ENCODE results near the gene PRR12.
A peak's percentile ranks its signal among the peaks of the same experiment; 100 is the strongest.

PRR12 gene

GRCh38 chr19:49549045-49549444 is 41.9 kb upstream of the PRR12 start:
- no peak overlapping the region for H3K27ac ChIP-seq (ENCODE audit: insufficient read depth in 1 of 2, low read depth in 1 of 2, low read length in 2 of 2, poor library complexity in 1 of 2, severe bottlenecking in 2 of 2)

GRCh38 chr19:49551531-49551930 is 39.5 kb upstream of the PRR12 start:
- Histone ChIP-seq H3K4me3 (ENCODE audit: control insufficient read depth in 1 of 7, extremely low read depth in 1 of 7, insufficient read depth in 4 of 7, low read depth in 2 of 7, low read length in 6 of 7) (no peak overlapping the region), H3K36me3 (ENCODE audit: control insufficient read depth in 4 of 4, insufficient read depth in 4 of 4, low read length in 3 of 4) (peaks cover 0 to 15% (median 5%) of the 10 kb centered on the region in 4 experiments), H3K27ac (ENCODE audit: insufficient read depth in 1 of 2, low read depth in 1 of 2, low read length in 2 of 2, poor library complexity in 1 of 2, severe bottlenecking in 2 of 2) (no peak overlapping the region), H3K9me3 (ENCODE audit: control extremely low read depth in 1 of 5, control insufficient read depth in 4 of 5, insufficient read depth in 2 of 5, low read depth in 1 of 5, low read length in 4 of 5) (no peaks in the 10 kb centered on the region), H3K4me1 (ENCODE audit: control extremely low read depth in 1 of 4, control insufficient read depth in 4 of 4, insufficient read depth in 4 of 4, low read length in 3 of 4) (peaks cover 0 to 14% (median 11%) of the 10 kb centered on the region in 4 experiments), H3K27me3 (replicated peaks in 2 of 5; ENCODE audit: control insufficient read depth in 4 of 5, insufficient read depth in 5 of 5, low read length in 4 of 5) (no peaks in the 10 kb centered on the region)
- DNase-seq: no peak
- 95% methylated on average over 3 of the region's 7 CpGs for WGBS (ENCODE audit: insufficient coverage)
- ChIA-PET CTCF (interaction anchor here (1.2 to 9.5 kb wide), 4 partner anchors 13 to 28 kb away, joined by 3 to 69 read pairs (median 4); no protein-coding TSS in a partner anchor), POLR2A (no interaction called here)

More at GRCh38 chr19:49549045-49549444, 41.9 kb upstream of the PRR12 start:
- H3K9me3 ChIP-seq (ENCODE audit: control extremely low read depth in 1 of 5, control insufficient read depth in 4 of 5, insufficient read depth in 2 of 5, low read depth in 1 of 5, low read length in 4 of 5): no peaks in the 10 kb centered on the region
- H3K4me1 ChIP-seq (ENCODE audit: control extremely low read depth in 1 of 4, control insufficient read depth in 4 of 4, insufficient read depth in 4 of 4, low read length in 3 of 4): peaks cover 0 to 8% (median 4%) of the 10 kb centered on the region in 4 experiments
- H3K4me3 ChIP-seq (ENCODE audit: control insufficient read depth in 1 of 7, extremely low read depth in 1 of 7, insufficient read depth in 4 of 7, low read depth in 2 of 7, low read length in 6 of 7): peak overlapping the region in 1 of 7 experiments; percentile 16
- WGBS (ENCODE audit: insufficient coverage): 27% methylated on average over 13 of the region's 13 CpGs
- POLR2A ChIA-PET: no interaction called here
- CTCF ChIA-PET: interaction anchor here (1.0 to 9.5 kb wide), 8 partner anchors 13 to 75 kb away, joined by 3 to 69 read pairs (median 5); partner anchors contain the start of gene FLT3LG
- DNase-seq: no peak
- H3K27me3 ChIP-seq (replicated peaks in 2 of 5; ENCODE audit: control insufficient read depth in 4 of 5, insufficient read depth in 5 of 5, low read length in 4 of 5): no peaks in the 10 kb centered on the region
- H3K36me3 ChIP-seq (ENCODE audit: control insufficient read depth in 4 of 4, insufficient read depth in 4 of 4, low read length in 3 of 4): no peaks in the 10 kb centered on the region

GRCh38 chr19:49552749-49553148 is 38.2 kb upstream of the PRR12 start:
- CTCF ChIA-PET: interaction anchor here (1.5 to 9.5 kb wide), 3 partner anchors 10 to 27 kb away, joined by 4 to 69 read pairs (median 6); no protein-coding TSS in a partner anchor
- WGBS (ENCODE audit: insufficient coverage): 95% methylated on average over 10 of the region's 11 CpGs
- H3K27ac ChIP-seq (ENCODE audit: insufficient read depth in 1 of 2, low read depth in 1 of 2, low read length in 2 of 2, poor library complexity in 1 of 2, severe bottlenecking in 2 of 2): no peak overlapping the region
- H3K4me1 ChIP-seq (ENCODE audit: control extremely low read depth in 1 of 4, control insufficient read depth in 4 of 4, insufficient read depth in 4 of 4, low read length in 3 of 4): peaks cover 0 to 14% (median 10%) of the 10 kb centered on the region in 4 experiments
- peaks cover 7 to 27% (median 15%) of the 10 kb centered on the region in 4 experiments for H3K36me3 ChIP-seq (ENCODE audit: control insufficient read depth in 4 of 4, insufficient read depth in 4 of 4, low read length in 3 of 4)
- no peaks in the 10 kb centered on the region for H3K9me3 ChIP-seq (ENCODE audit: control extremely low read depth in 1 of 5, control insufficient read depth in 4 of 5, insufficient read depth in 2 of 5, low read depth in 1 of 5, low read length in 4 of 5)
- no peak for DNase-seq
- H3K4me3 ChIP-seq (ENCODE audit: control insufficient read depth in 1 of 7, extremely low read depth in 1 of 7, insufficient read depth in 4 of 7, low read depth in 2 of 7, low read length in 6 of 7): no peak overlapping the region
- no peaks in the 10 kb centered on the region for H3K27me3 ChIP-seq (replicated peaks in 2 of 5; ENCODE audit: control insufficient read depth in 4 of 5, insufficient read depth in 5 of 5, low read length in 4 of 5)
- POLR2A ChIA-PET: no interaction called here

GRCh38 chr19:49553451-49554271 is 37.3 kb upstream of the PRR12 start:
- Histone ChIP-seq H3K4me3 (ENCODE audit: control insufficient read depth in 1 of 7, extremely low read depth in 1 of 7, insufficient read depth in 4 of 7, low read depth in 2 of 7, low read length in 6 of 7) (no peak overlapping the region), H3K27ac (ENCODE audit: insufficient read depth in 1 of 2, low read depth in 1 of 2, low read length in 2 of 2, poor library complexity in 1 of 2, severe bottlenecking in 2 of 2) (no peak overlapping the region), H3K9me3 (ENCODE audit: control extremely low read depth in 1 of 5, control insufficient read depth in 4 of 5, insufficient read depth in 2 of 5, low read depth in 1 of 5, low read length in 4 of 5) (no peaks in the 10 kb centered on the region), H3K36me3 (ENCODE audit: control insufficient read depth in 4 of 4, insufficient read depth in 4 of 4, low read length in 3 of 4) (peaks cover 8 to 34% (median 20%) of the 10 kb centered on the region in 4 experiments), H3K27me3 (replicated peaks in 2 of 5; ENCODE audit: control insufficient read depth in 4 of 5, insufficient read depth in 5 of 5, low read length in 4 of 5) (no peaks in the 10 kb centered on the region), H3K4me1 (ENCODE audit: control extremely low read depth in 1 of 4, control insufficient read depth in 4 of 4, insufficient read depth in 4 of 4, low read length in 3 of 4) (peaks cover 0 to 14% (median 10%) of the 10 kb centered on the region in 4 experiments)
- ChIA-PET POLR2A (no interaction called here), CTCF (interaction anchor here (1.5 to 9.5 kb wide), 3 partner anchors 11 to 26 kb away, joined by 4 to 69 read pairs (median 6); no protein-coding TSS in a partner anchor)
- DNase-seq: no peak
- 100% methylated on average over 6 of the region's 10 CpGs for WGBS (ENCODE audit: insufficient coverage)

GRCh38 chr19:49554701-49555181 is 36.2 kb upstream of the PRR12 start:
- WGBS (ENCODE audit: insufficient coverage): 43% methylated on average over 15 of the region's 17 CpGs
- no peaks in the 10 kb centered on the region for H3K27me3 ChIP-seq (replicated peaks in 2 of 5; ENCODE audit: control insufficient read depth in 4 of 5, insufficient read depth in 5 of 5, low read length in 4 of 5)
- DNase-seq: peak in 1 of 3 donors; percentile 26
- peaks cover 0 to 14% (median 8%) of the 10 kb centered on the region in 4 experiments for H3K4me1 ChIP-seq (ENCODE audit: control extremely low read depth in 1 of 4, control insufficient read depth in 4 of 4, insufficient read depth in 4 of 4, low read length in 3 of 4)
- H3K27ac ChIP-seq (ENCODE audit: insufficient read depth in 1 of 2, low read depth in 1 of 2, low read length in 2 of 2, poor library complexity in 1 of 2, severe bottlenecking in 2 of 2): no peak overlapping the region
- H3K4me3 ChIP-seq (ENCODE audit: control insufficient read depth in 1 of 7, extremely low read depth in 1 of 7, insufficient read depth in 4 of 7, low read depth in 2 of 7, low read length in 6 of 7): no peak overlapping the region
- ChIA-PET CTCF (interaction anchor here (9.5 kb wide), 1 partner anchor 15 kb away, joined by 69 read pairs; no protein-coding TSS in a partner anchor), POLR2A (interaction anchor here (0.7 kb wide), 1 partner anchor 39 kb away, joined by 4 read pairs; no protein-coding TSS in a partner anchor)
- peaks cover 12 to 45% (median 27%) of the 10 kb centered on the region in 4 experiments for H3K36me3 ChIP-seq (ENCODE audit: control insufficient read depth in 4 of 4, insufficient read depth in 4 of 4, low read length in 3 of 4)
- no peaks in the 10 kb centered on the region for H3K9me3 ChIP-seq (ENCODE audit: control extremely low read depth in 1 of 5, control insufficient read depth in 4 of 5, insufficient read depth in 2 of 5, low read depth in 1 of 5, low read length in 4 of 5)

GRCh38 chr19:49555600-49556411 is 35.2 kb upstream of the PRR12 start:
- H3K27ac ChIP-seq (ENCODE audit: insufficient read depth in 1 of 2, low read depth in 1 of 2, low read length in 2 of 2, poor library complexity in 1 of 2, severe bottlenecking in 2 of 2): no peak overlapping the region
- no peaks in the 10 kb centered on the region for H3K9me3 ChIP-seq (ENCODE audit: control extremely low read depth in 1 of 5, control insufficient read depth in 4 of 5, insufficient read depth in 2 of 5, low read depth in 1 of 5, low read length in 4 of 5)
- H3K4me1 ChIP-seq (ENCODE audit: control extremely low read depth in 1 of 4, control insufficient read depth in 4 of 4, insufficient read depth in 4 of 4, low read length in 3 of 4): peaks cover 0 to 24% (median 18%) of the 10 kb centered on the region in 4 experiments
- H3K27me3 ChIP-seq (replicated peaks in 2 of 5; ENCODE audit: control insufficient read depth in 4 of 5, insufficient read depth in 5 of 5, low read length in 4 of 5): no peaks in the 10 kb centered on the region
- 94% methylated on average over 30 of the region's 53 CpGs for WGBS (ENCODE audit: insufficient coverage)
- no peak overlapping the region for H3K4me3 ChIP-seq (ENCODE audit: control insufficient read depth in 1 of 7, extremely low read depth in 1 of 7, insufficient read depth in 4 of 7, low read depth in 2 of 7, low read length in 6 of 7)
- ChIA-PET POLR2A (no interaction called here), CTCF (interaction anchor here (1.2 to 3.9 kb wide), 2 partner anchors 9 to 34 kb away, joined by 3 to 23 read pairs; no protein-coding TSS in a partner anchor)
- peak; percentile 70 to 80 (median 72) for DNase-seq
- H3K36me3 ChIP-seq (ENCODE audit: control insufficient read depth in 4 of 4, insufficient read depth in 4 of 4, low read length in 3 of 4): peaks cover 15 to 48% (median 28%) of the 10 kb centered on the region in 4 experiments

Measured in common myeloid progenitor, CD34-positive (primary cell).